Measurements from ENCODE around the gene CD101. TPM values are rescaled to one million over a fixed set of nuclear protein-coding genes. Genes with fewer than 3 reads are reported as not detected.

The CD101 gene
- total RNA-seq, 1 experiment from 2014 or later = 11.0 TPM

GRCh38 chr1:116984406-116985160 is 17.0 kb upstream of the CD101 start:
- no peak for DNase-seq (ENCODE audit: low read depth)

GRCh38 chr1:116986421-116987255 is 14.9 kb upstream of the CD101 start:
- DNase-seq (ENCODE audit: low read depth) = no peak

GRCh38 chr1:116987256-116987555 is 14.4 kb upstream of the CD101 start:
- no peak for DNase-seq (ENCODE audit: low read depth)

- peak; percentile 92 for DNase-seq (ENCODE audit: low read depth)
Observed at GRCh38 chr1:116988248-116988647, 13.3 kb upstream of the CD101 start.

GRCh38 chr1:116988908-116989307 is 12.7 kb upstream of the CD101 start:
- peak; percentile 76 for DNase-seq (ENCODE audit: low read depth)

- no peak for DNase-seq (ENCODE audit: low read depth)
Observed at GRCh38 chr1:116989835-116990234, 11.7 kb upstream of the CD101 start.

- peak; percentile 98 for DNase-seq (ENCODE audit: low read depth)
Observed at GRCh38 chr1:116990612-116991151, 10.9 kb upstream of the CD101 start.

GRCh38 chr1:116991171-116991845 is 10.3 kb upstream of the CD101 start:
- no peak for DNase-seq (ENCODE audit: low read depth)

GRCh38 chr1:116991918-116992317 is 9.6 kb upstream of the CD101 start:
- DNase-seq (ENCODE audit: low read depth) = no peak

- DNase-seq (ENCODE audit: low read depth) = no peak
Observed at GRCh38 chr1:116993286-116993685, 8.3 kb upstream of the CD101 start.

GRCh38 chr1:116994411-116994810 is 7.1 kb upstream of the CD101 start:
- DNase-seq (ENCODE audit: low read depth) = no peak

GRCh38 chr1:116997066-116997465 is 4.5 kb upstream of the CD101 start:
- DNase-seq (ENCODE audit: low read depth) = no peak

GRCh38 chr1:116997636-116998035 is 3.9 kb upstream of the CD101 start:
- DNase-seq (ENCODE audit: low read depth) = no peak

GRCh38 chr1:116999596-116999995 is 2.0 kb upstream of the CD101 start:
- DNase-seq (ENCODE audit: low read depth) = no peak

- no peak for DNase-seq (ENCODE audit: low read depth)
Observed at GRCh38 chr1:117000142-117000541, 1.4 kb upstream of the CD101 start.

- no peak for DNase-seq (ENCODE audit: low read depth)
Observed at GRCh38 chr1:117003223-117003875, 1.8 kb downstream of the CD101 start.

- no peak for DNase-seq (ENCODE audit: low read depth)
Observed at GRCh38 chr1:117007719-117008013, 6.1 kb downstream of the CD101 start.

GRCh38 chr1:117008656-117009055 is 7.1 kb downstream of the CD101 start:
- DNase-seq (ENCODE audit: low read depth) = no peak

GRCh38 chr1:117009132-117009531 is 7.6 kb downstream of the CD101 start:
- DNase-seq (ENCODE audit: low read depth) = peak; percentile 33

- DNase-seq (ENCODE audit: low read depth) = peak; percentile 69
Observed at GRCh38 chr1:117010310-117010969, 8.9 kb downstream of the CD101 start.

- DNase-seq (ENCODE audit: low read depth) = no peak
Observed at GRCh38 chr1:117011334-117011733, 9.8 kb downstream of the CD101 start.

Measured in Daoy (cell line).